Esophagus mucosa (tissue), 1 donor: ENCODE measurements around the gene RNASEH2B. TPM values are rescaled to one million over a fixed set of nuclear protein-coding genes. Genes with fewer than 3 reads are reported as not detected.

Experiments used
- ATAC-seq: fragments of 200-7000 bp; cut with Tn5 transposase; one replicate; pipeline ENCODE4 v1.9.1; 2020
- total RNA-seq: library from RNA; stranded (reverse); gene quantifications from one replicate; pipeline ENCODE4 v1.2.4, GENCODE V29; 2023
- donor health status: DM: yes; HTN: yes; CAD: no.

Gene RNASEH2B
- total RNA-seq, 1 donor from 2014 or later = 19.2 TPM

DNA sequence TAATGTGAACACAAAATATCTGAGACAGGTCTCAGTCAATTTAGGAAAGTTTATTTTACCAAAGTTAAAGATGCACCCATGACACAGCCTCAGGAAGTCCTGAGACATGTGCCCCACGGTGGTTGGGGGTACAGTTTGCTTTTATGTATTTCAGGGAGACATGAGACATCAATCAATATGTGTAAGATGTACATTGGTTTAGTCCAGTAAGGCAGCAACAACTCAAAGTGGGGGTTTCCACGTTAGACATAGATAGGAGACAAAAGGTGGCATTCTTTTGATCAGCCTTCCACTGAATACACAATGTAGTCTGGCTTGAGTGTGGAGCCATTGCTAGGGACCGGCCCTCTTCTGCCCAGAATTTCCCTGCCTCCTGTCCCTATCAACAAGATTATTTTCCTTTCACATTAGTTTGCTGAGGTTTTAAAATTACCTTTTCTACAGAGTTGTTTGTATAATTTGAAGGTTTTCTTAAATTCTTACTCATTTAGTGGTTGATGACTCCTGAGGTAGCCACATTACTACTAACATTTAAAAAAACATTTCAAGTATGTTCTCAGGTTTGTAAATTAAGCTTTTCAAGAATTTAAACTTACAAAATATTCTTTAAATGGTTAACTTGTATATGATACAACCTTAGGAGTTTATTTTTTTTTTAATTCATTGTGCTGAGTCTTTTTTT lies 33.2 kb downstream of the RNASEH2B start:
- no peak for ATAC-seq

- ATAC-seq = no peak
Measured at GRCh38 chr13:50945669-50946068, 36.1 kb downstream of the RNASEH2B start.

- no peak for ATAC-seq
Measured at GRCh38 chr13:50948601-50949000, 39.0 kb downstream of the RNASEH2B start.

- no peak for ATAC-seq
Measured at GRCh38 chr13:50950849-50951248, 41.3 kb downstream of the RNASEH2B start.

DNA sequence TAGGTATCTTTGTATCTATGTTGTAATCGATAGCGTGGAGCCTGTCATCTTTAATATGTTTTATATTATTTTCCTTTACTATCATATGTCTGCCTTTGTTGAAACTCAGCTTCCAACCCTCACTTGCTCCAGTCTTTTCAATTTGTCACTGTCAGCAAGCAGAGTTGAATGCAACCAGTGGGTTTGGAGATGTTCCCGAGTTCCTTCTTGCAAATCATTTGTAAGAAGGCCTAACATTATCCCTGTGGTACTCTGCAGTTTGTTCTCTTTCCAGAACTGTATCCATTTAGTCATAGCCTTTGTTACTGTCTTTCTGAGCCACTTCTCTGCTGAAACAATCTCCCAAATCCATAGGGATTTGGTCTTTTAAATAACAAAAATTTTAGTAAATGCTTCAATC lies 41.8 kb downstream of the RNASEH2B start:
- no peak for ATAC-seq

DNA sequence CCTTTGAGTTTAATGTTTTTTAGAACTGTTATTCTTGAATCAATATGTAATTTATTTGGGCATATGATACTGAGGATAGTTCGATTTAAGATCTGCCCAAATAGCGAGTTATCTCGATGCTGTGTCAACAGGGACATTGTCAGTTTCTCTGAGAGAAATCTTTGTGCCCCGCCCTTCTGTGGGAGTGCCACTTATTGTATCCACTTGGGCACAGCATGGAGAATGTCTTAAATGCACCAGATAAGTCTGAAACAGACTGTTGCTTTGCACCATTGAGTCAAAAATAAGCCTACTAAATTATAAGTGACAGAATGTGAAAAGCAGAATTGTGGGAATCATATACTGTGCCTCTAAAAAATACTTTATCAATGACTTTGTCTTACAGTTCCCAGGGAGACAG lies 45.6 kb downstream of the RNASEH2B start:
- no peak for ATAC-seq

DNA sequence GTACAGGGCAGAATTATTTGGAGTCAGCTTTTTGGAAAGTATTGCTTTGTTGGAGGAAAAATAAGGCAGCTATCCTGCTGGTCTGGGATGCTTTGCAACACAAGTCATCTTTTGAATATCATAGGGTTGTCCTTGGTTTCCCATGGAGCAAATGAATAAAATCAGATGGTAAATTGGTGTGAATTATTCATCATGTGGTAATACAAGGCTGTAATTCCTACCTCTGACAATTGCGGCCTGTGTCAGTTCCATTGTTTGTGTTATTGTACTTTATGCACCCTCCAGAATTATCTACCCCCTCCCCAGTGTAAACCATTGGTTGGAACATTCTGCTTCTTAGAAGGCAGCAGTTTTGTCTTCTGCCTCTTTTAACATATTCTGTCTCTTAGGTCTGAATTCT lies 46.2 kb downstream of the RNASEH2B start:
- no peak for ATAC-seq

GRCh38 chr13:50957620-50958019 lies 48.0 kb downstream of the RNASEH2B start:
- no peak for ATAC-seq

- ATAC-seq = no peak
Measured at GRCh38 chr13:50969691-50970090, 60.1 kb downstream of the RNASEH2B start.

- no peak for ATAC-seq
Measured at GRCh38 chr13:50970956-50971355, 61.4 kb downstream of the RNASEH2B start.

- ATAC-seq = no peak
Measured at GRCh38 chr13:50974268-50974667, 64.7 kb downstream of the RNASEH2B start.

DNA sequence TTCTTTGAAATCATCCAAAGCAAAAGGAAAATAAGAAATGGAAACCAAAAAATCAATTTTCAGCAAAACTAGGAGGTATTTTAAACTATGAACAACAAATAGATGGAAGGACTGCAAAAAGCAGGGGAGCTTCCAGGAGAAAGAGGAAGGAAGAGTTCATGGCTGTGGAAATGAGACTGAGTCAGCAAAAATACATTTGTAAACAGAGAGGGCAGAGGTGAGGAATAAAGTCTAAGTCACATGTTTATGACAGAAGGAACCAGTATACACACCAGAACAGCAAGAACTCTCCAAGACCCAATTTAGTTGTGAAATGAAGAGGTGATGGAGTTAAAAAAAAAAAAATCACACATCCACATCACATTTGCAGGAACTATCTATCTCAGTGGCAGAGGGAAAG lies 69.6 kb downstream of the RNASEH2B start:
- ATAC-seq = no peak

DNA sequence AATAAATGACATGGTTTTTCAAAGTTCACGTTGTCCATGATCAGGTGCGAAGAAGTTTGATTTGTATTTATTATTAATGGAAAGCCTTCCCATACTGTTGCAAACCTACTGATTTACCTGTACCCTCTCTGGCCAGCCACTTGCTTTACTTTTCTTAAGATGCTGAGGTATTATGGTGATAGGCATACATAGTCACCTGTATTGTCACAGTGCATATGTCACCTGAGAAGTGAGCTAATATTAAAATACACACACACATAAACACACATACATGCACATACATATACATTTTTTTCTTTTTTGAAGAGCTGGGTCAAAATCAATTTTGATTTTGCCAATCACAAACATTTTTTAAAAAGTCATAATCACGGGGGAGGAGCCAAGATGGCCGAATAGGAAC lies 72.1 kb downstream of the RNASEH2B start:
- no peak for ATAC-seq

- ATAC-seq = no peak
Measured at GRCh38 chr13:50989476-50989875, 79.9 kb downstream of the RNASEH2B start.

DNA sequence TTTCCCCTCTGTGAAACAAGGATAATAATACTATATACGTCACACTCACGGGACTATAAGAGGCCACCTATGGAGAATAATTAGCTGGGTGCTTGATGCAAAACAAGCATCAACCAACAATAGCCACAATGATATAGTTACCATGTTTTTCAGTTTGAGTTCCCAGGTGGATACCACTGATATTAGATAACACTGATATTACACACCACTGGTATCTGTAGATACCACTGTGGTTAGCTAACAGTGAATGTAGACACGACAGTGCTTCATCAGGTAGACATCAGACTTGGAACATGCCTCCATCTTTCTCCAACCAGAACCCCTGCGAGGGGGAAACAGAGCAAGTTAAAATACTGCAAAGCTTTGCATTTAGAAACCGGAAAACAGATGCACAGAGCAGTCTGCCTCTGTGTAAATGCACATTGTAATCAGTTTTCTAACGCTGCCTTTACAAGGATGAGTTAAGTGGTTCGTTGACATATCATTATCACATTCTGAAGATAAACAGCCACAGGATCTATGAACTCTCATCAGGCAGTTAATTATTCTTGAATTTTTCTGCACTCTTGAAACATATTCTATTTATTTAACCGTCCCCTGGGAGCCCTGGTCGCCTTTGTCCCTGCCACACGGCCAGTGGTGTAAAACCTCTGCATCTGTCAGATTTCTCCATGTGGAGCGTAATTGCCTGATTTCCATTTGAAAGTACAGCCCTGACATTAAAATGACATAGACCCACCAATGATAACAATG lies 80.7 kb downstream of the RNASEH2B start:
- no peak for ATAC-seq

DNA sequence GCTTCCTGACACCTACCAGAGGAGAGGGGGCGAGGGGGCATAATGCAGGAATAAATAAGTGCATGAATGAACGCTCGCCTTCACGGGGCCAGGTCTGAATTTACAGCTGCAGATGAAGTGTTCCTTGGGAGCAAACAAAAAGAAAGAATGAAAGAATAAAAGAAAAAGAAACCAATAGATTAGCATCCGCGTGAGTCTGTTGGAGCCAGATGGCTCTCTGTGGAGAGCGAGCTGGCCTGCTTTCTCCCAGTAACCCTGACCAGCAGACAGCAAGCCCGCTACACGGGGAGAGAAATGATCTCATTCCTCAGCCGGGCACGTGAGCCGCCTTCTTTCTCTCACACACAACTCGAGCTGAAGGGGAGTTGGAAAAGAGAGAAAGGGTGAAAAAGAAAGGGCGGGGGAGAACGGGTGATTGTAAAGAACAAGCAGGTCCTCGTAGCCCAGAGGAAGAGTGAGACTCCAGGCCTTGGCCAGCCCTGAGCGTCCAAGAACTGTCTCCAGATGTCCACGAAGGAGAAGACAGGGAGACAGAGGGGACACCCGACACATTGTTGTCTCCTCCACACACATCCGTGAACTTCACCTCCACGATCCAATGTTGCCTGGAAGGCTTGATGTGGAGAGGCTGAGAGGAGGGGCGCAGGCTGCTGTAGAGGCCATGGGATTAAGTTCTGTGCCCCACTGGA lies 81.4 kb downstream of the RNASEH2B start:
- ATAC-seq = no peak

- ATAC-seq = no peak
Measured at GRCh38 chr13:50991579-50992521, 82.3 kb downstream of the RNASEH2B start.

- no peak for ATAC-seq
Measured at GRCh38 chr13:50993371-50993770, 83.8 kb downstream of the RNASEH2B start.

DNA sequence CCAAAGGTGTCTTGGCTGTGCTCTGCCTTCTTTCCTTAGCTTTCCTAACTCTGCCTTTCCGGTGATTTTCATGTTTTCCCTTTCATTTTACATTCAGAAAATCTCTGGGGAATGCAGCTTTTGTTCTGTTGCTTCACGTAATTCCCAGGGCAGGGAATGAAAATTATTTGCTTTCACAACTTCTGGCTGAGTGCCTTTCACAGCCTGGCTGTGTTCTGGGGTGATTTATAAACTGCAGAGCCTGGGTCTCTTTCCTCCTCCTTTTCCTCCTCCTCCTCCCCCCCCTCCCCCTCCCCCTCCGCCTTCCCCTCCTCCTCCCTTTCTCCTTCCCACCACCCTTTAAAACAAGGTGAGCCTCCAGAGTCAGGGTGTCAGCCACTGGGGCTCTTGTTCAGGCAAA lies 84.3 kb downstream of the RNASEH2B start:
- no peak for ATAC-seq

GRCh38 chr13:50994651-50995050 lies 85.1 kb downstream of the RNASEH2B start:
- ATAC-seq = no peak

- no peak for ATAC-seq
Measured at GRCh38 chr13:50995854-50996253, 86.3 kb downstream of the RNASEH2B start.

- no peak for ATAC-seq
Measured at GRCh38 chr13:50998326-50998725, 88.7 kb downstream of the RNASEH2B start.

- ATAC-seq = no peak
Measured at GRCh38 chr13:50999641-51000040, 90.0 kb downstream of the RNASEH2B start.
